HepG2 (cell line): Measurements from ENCODE around the gene DPCD.

Experiments used
- ARNT ChIP-seq: fragments of 450-650 bp; IDR thresholded peaks from 2 replicates; pipeline ENCODE4 v1.6.1; 2017
- EP300 ChIP-seq, 3 experiments: sonication (generic) in 1 of 3; formaldehyde crosslinking in 1 of 3; IDR thresholded peaks; 2 replicates each; pipeline versions ENCODE4 v1.5.1 to v1.6.1; 2011 to 2020; ENCODE audit warnings: low read depth in 2 of 3, low read length in 2 of 3, borderline replicate concordance in 1 of 3, improper control_type of control experiment in 1 of 3, mild to moderate bottlenecking in 1 of 3, missing genetic modification reagents in 1 of 3, moderate library complexity in 1 of 3
- GABPA ChIP-seq, 2 experiments: IDR thresholded peaks; 2 replicates each; pipeline ENCODE4 v1.6.1; 2011 to 2016; ENCODE audit warnings: low read depth in 2 of 2, low read length in 1 of 2, missing biosample characterization in 1 of 2, missing genetic modification characterization in 1 of 2
- HES4 ChIP-seq: sonication (generic); formaldehyde crosslinking; IDR thresholded peaks from 2 replicates; pipeline ENCODE4 v1.9.0; 2021; ENCODE audit warnings: mild to moderate bottlenecking, missing genetic modification reagents, borderline replicate concordance
- MLX ChIP-seq: IDR thresholded peaks from 2 replicates; pipeline ENCODE4 v1.6.1; 2016
- SRY ChIP-seq: sonication (generic); formaldehyde crosslinking; IDR thresholded peaks from 2 replicates; pipeline ENCODE4 v1.8.0; 2022; ENCODE audit warnings: mild to moderate bottlenecking, missing genetic modification reagents
- ZBTB20 ChIP-seq: sonication (generic); formaldehyde crosslinking; IDR thresholded peaks from 2 replicates; pipeline ENCODE4 v1.8.1; 2023; ENCODE audit warnings: missing genetic modification reagents, low read depth, mild to moderate bottlenecking, borderline replicate concordance
- ZNF30 ChIP-seq: sonication (generic); formaldehyde crosslinking; IDR thresholded peaks from 2 replicates; pipeline ENCODE4 v1.5.0; 2020; ENCODE audit warnings: mild to moderate bottlenecking, missing genetic modification reagents

GRCh38 chr10:101643546-101643945 lies 55.4 kb downstream of the DPCD start:
- TF ChIP-seq ZNF30 (no peak), MLX (no peak), HES4 (CRISPR knock-in tag) (no peak), ARNT (no peak), EP300 (IDR thresholded peaks at IDR 0.05; ENCODE audit: low read depth in 2 of 2, low read length in 2 of 2) (no peak), EP300 (CRISPR knock-in tag; IDR thresholded peaks at IDR 0.05; ENCODE audit: borderline replicate concordance) (no peak), SRY (no peak), GABPA (IDR thresholded peaks at IDR 0.05; ENCODE audit: low read depth, low read length) (no peak), GABPA (CRISPR knock-in tag; IDR thresholded peaks at IDR 0.05; ENCODE audit: low read depth) (no peak), ZBTB20 (CRISPR knock-in tag) (no peak)
